Measurements from ENCODE around the gene LZTFL1.

The LZTFL1 gene

GRCh38 chr3:45832699-45833098 is 9.2 kb downstream of the LZTFL1 start:
- H3K9ac ChIP-seq (ENCODE audit: insufficient read length): no peak overlapping the region
- no peaks in the 10 kb centered on the region for H3K36me3 ChIP-seq (ENCODE audit: insufficient read depth, low read length)
- TF ChIP-seq POLR2AphosphoS5 (IDR thresholded peaks at IDR 0.05; ENCODE audit: borderline replicate concordance, low read depth, low read length): no peak
- no peak for TF ChIP-seq FOXP2 (optimal IDR thresholded peaks at IDR 0.05; ENCODE audit: control extremely low read depth, extremely low read length, insufficient read depth)
- TF ChIP-seq EZH2 (IDR thresholded peaks at IDR 0.05): no peak
- no peak for DNase-seq (ENCODE audit: low read depth, low spot score)
- no peak overlapping the region for H3K27ac ChIP-seq
- no peaks in the 10 kb centered on the region for H3K9me3 ChIP-seq (ENCODE audit: low read depth, low read length)
- no peak overlapping the region for H3K4me3 ChIP-seq

GRCh38 chr3:45830121-45830520 is 11.8 kb downstream of the LZTFL1 start:
- no peak for DNase-seq (ENCODE audit: low read depth, low spot score)
- H3K4me3 ChIP-seq: no peak overlapping the region

GRCh38 chr3:45826908-45827307 is 15.0 kb downstream of the LZTFL1 start:
- TF ChIP-seq POLR2AphosphoS5 (IDR thresholded peaks at IDR 0.05; ENCODE audit: borderline replicate concordance, low read depth, low read length): no peak
- TF ChIP-seq FOXP2 (optimal IDR thresholded peaks at IDR 0.05; ENCODE audit: control extremely low read depth, extremely low read length, insufficient read depth): no peak
- no peak for TF ChIP-seq EZH2 (IDR thresholded peaks at IDR 0.05)
- no peak for DNase-seq (ENCODE audit: low read depth, low spot score)
- no peak overlapping the region for H3K27ac ChIP-seq
- H3K36me3 ChIP-seq (ENCODE audit: insufficient read depth, low read length): no peaks in the 10 kb centered on the region
- H3K4me3 ChIP-seq: no peak overlapping the region
- H3K9ac ChIP-seq (ENCODE audit: insufficient read length): no peak overlapping the region
- no peaks in the 10 kb centered on the region for H3K9me3 ChIP-seq (ENCODE audit: low read depth, low read length)

More at GRCh38 chr3:45830121-45830520, 11.8 kb downstream of the LZTFL1 start:
- TF ChIP-seq FOXP2 (optimal IDR thresholded peaks at IDR 0.05; ENCODE audit: control extremely low read depth, extremely low read length, insufficient read depth) (no peak), EZH2 (IDR thresholded peaks at IDR 0.05) (no peak), POLR2AphosphoS5 (IDR thresholded peaks at IDR 0.05; ENCODE audit: borderline replicate concordance, low read depth, low read length) (no peak)
- Histone ChIP-seq H3K36me3 (ENCODE audit: insufficient read depth, low read length) (no peaks in the 10 kb centered on the region), H3K9me3 (ENCODE audit: low read depth, low read length) (no peaks in the 10 kb centered on the region), H3K9ac (ENCODE audit: insufficient read length) (no peak overlapping the region), H3K27ac (no peak overlapping the region)

GRCh38 chr3:45826321-45826720 is 15.6 kb downstream of the LZTFL1 start:
- Histone ChIP-seq H3K27ac (no peak overlapping the region), H3K36me3 (ENCODE audit: insufficient read depth, low read length) (no peaks in the 10 kb centered on the region), H3K4me3 (no peak overlapping the region), H3K9me3 (ENCODE audit: low read depth, low read length) (no peaks in the 10 kb centered on the region), H3K9ac (ENCODE audit: insufficient read length) (no peak overlapping the region)
- TF ChIP-seq POLR2AphosphoS5 (IDR thresholded peaks at IDR 0.05; ENCODE audit: borderline replicate concordance, low read depth, low read length) (no peak), EZH2 (IDR thresholded peaks at IDR 0.05) (no peak), FOXP2 (optimal IDR thresholded peaks at IDR 0.05; ENCODE audit: control extremely low read depth, extremely low read length, insufficient read depth) (no peak)
- DNase-seq (ENCODE audit: low read depth, low spot score): no peak

GRCh38 chr3:45821127-45821526 is 20.8 kb downstream of the LZTFL1 start:
- no peaks in the 10 kb centered on the region for H3K9me3 ChIP-seq (ENCODE audit: low read depth, low read length)
- TF ChIP-seq FOXP2 (optimal IDR thresholded peaks at IDR 0.05; ENCODE audit: control extremely low read depth, extremely low read length, insufficient read depth): no peak
- no peak for TF ChIP-seq EZH2 (IDR thresholded peaks at IDR 0.05)
- no peak for TF ChIP-seq POLR2AphosphoS5 (IDR thresholded peaks at IDR 0.05; ENCODE audit: borderline replicate concordance, low read depth, low read length)
- no peaks in the 10 kb centered on the region for H3K36me3 ChIP-seq (ENCODE audit: insufficient read depth, low read length)
- no peak overlapping the region for H3K4me3 ChIP-seq
- no peak for DNase-seq (ENCODE audit: low read depth, low spot score)
- H3K27ac ChIP-seq: no peak overlapping the region
- no peak overlapping the region for H3K9ac ChIP-seq (ENCODE audit: insufficient read length)

GRCh38 chr3:45819543-45819942 is 22.4 kb downstream of the LZTFL1 start:
- Histone ChIP-seq H3K9ac (ENCODE audit: insufficient read length) (no peak overlapping the region), H3K36me3 (ENCODE audit: insufficient read depth, low read length) (no peaks in the 10 kb centered on the region), H3K4me3 (no peak overlapping the region), H3K9me3 (ENCODE audit: low read depth, low read length) (no peaks in the 10 kb centered on the region), H3K27ac (no peak overlapping the region)
- DNase-seq (ENCODE audit: low read depth, low spot score): no peak
- TF ChIP-seq FOXP2 (optimal IDR thresholded peaks at IDR 0.05; ENCODE audit: control extremely low read depth, extremely low read length, insufficient read depth) (no peak), POLR2AphosphoS5 (IDR thresholded peaks at IDR 0.05; ENCODE audit: borderline replicate concordance, low read depth, low read length) (no peak), EZH2 (IDR thresholded peaks at IDR 0.05) (no peak)

GRCh38 chr3:45817831-45818522 is 23.9 kb downstream of the LZTFL1 start:
- no peak overlapping the region for H3K4me3 ChIP-seq
- TF ChIP-seq FOXP2 (optimal IDR thresholded peaks at IDR 0.05; ENCODE audit: control extremely low read depth, extremely low read length, insufficient read depth) (no peak), EZH2 (IDR thresholded peaks at IDR 0.05) (no peak)
- H3K36me3 ChIP-seq (ENCODE audit: insufficient read depth, low read length): no peaks in the 10 kb centered on the region
- H3K9me3 ChIP-seq (ENCODE audit: low read depth, low read length): no peaks in the 10 kb centered on the region
- H3K9ac ChIP-seq (ENCODE audit: insufficient read length): no peak overlapping the region
- no peak for DNase-seq (ENCODE audit: low read depth, low spot score)
- no peak overlapping the region for H3K27ac ChIP-seq

GRCh38 chr3:45816544-45816943 is 25.4 kb downstream of the LZTFL1 start:
- DNase-seq (ENCODE audit: low read depth, low spot score): no peak
- Histone ChIP-seq H3K36me3 (ENCODE audit: insufficient read depth, low read length) (no peaks in the 10 kb centered on the region), H3K4me3 (no peak overlapping the region), H3K27ac (no peak overlapping the region), H3K9me3 (ENCODE audit: low read depth, low read length) (no peaks in the 10 kb centered on the region), H3K9ac (ENCODE audit: insufficient read length) (no peak overlapping the region)
- TF ChIP-seq POLR2AphosphoS5 (IDR thresholded peaks at IDR 0.05; ENCODE audit: borderline replicate concordance, low read depth, low read length) (no peak), FOXP2 (optimal IDR thresholded peaks at IDR 0.05; ENCODE audit: control extremely low read depth, extremely low read length, insufficient read depth) (no peak), EZH2 (IDR thresholded peaks at IDR 0.05) (no peak)

- Histone ChIP-seq H3K4me3 (no peak overlapping the region), H3K36me3 (ENCODE audit: insufficient read depth, low read length) (no peaks in the 10 kb centered on the region), H3K9me3 (ENCODE audit: low read depth, low read length) (no peaks in the 10 kb centered on the region), H3K27ac (no peak overlapping the region), H3K9ac (ENCODE audit: insufficient read length) (no peak overlapping the region)
- DNase-seq (ENCODE audit: low read depth, low spot score): no peak
- TF ChIP-seq POLR2AphosphoS5 (IDR thresholded peaks at IDR 0.05; ENCODE audit: borderline replicate concordance, low read depth, low read length) (no peak), FOXP2 (optimal IDR thresholded peaks at IDR 0.05; ENCODE audit: control extremely low read depth, extremely low read length, insufficient read depth) (no peak), EZH2 (IDR thresholded peaks at IDR 0.05) (no peak)
Observed at GRCh38 chr3:45814322-45814721, 27.6 kb downstream of the LZTFL1 start.

All from SK-N-MC (cell line).